ENCODE measurements around the gene LSM11.

Gene LSM11

GRCh38 chr5:157778121-157778805, 34.8 kb downstream of the LSM11 start:
- no peak for DNase-seq

GRCh38 chr5:157779221-157779620, 35.7 kb downstream of the LSM11 start:
- DNase-seq, result no peak

GRCh38 chr5:157785801-157786200, 42.3 kb downstream of the LSM11 start:
- no peak for DNase-seq

GRCh38 chr5:157793301-157793700, 49.8 kb downstream of the LSM11 start:
- no peak for DNase-seq

GRCh38 chr5:157799578-157799977, 56.1 kb downstream of the LSM11 start:
- no peak for DNase-seq

- no peak for DNase-seq
These were observed 56.6 kb downstream of the LSM11 start for GRCh38 chr5:157800137-157800536.

- no peak for DNase-seq
These were observed 59.2 kb downstream of the LSM11 start for GRCh38 chr5:157802736-157803135.

GRCh38 chr5:157808043-157808442, 64.5 kb downstream of the LSM11 start:
- no peak for DNase-seq

Measured in stimulated activated CD4-positive, alpha-beta T cell treated with anti-CD3 and anti-CD28 coated beads, Interleukin-4, amount 100 ng/mL, for 4 hours (primary cell).